Testis (tissue), 3 donors: ENCODE results near the gene DDX18. TPM values are rescaled to one million over a fixed set of nuclear protein-coding genes. Genes with fewer than 3 reads are reported as not detected.
"Not testable (repeated sequence)": the region's sequence is repeated elsewhere in the genome, so short reads cannot be mapped to it uniquely, and the experiment has no call there.

Experiments used
- DNase-seq: peaks from one replicate; pipeline ENCODE4 v3.0.0-alpha.2; 2019
- H3K27ac ChIP-seq, 2 donors: fragments of 200-600 bp; sonication (generic); one replicate each; pipeline ENCODE4 v1.5.1; 2019
- H3K27me3 ChIP-seq: fragments of 200-600 bp; sonication (generic); one replicate; pipeline ENCODE4 v1.5.1; 2019
- H3K36me3 ChIP-seq: fragments of 200-600 bp; sonication (generic); one replicate; pipeline ENCODE4 v1.5.1; 2017; ENCODE audit warnings: low read depth; ENCODE audit errors: missing control alignments
- H3K4me1 ChIP-seq: fragments of 200-600 bp; sonication (generic); one replicate; pipeline ENCODE4 v1.5.1; 2019
- H3K4me3 ChIP-seq, 2 donors: fragments of 200-600 bp; sonication (generic); one replicate each; pipeline ENCODE4 v1.5.1; 2017 to 2019
- H3K9me3 ChIP-seq: fragments of 200-600 bp; sonication (generic); one replicate; pipeline ENCODE4 v1.5.1; 2017
- CTCF ChIP-seq, 3 experiments: fragments of 450-650 bp in 2 of 3; fragments of 200-600 bp in 1 of 3; sonication (generic) in 1 of 3; IDR thresholded peaks; one replicate each; pipeline ENCODE4 v1.5.1; 2016 to 2019; ENCODE audit warnings: antibody characterized with exemption in 3 of 3, mild to moderate bottlenecking in 2 of 3, moderate library complexity in 1 of 3
- POLR2A ChIP-seq: fragments of 450-650 bp; IDR thresholded peaks from one replicate; pipeline ENCODE4 v1.6.1; 2017; ENCODE audit warnings: antibody characterized with exemption, mild to moderate bottlenecking, moderate library complexity
- WGBS, 2 donors: methylation state at CpG; one replicate each; pipeline ENCODE4 v1.1.5; 2018; 5-methylcytosine and 5-hydroxymethylcytosine counted together
- intact Hi-C: fragments of 100-400 bp; cut with DNase I; formaldehyde crosslinking; loops from one replicate; pipeline ENCODE4 v1.15.1; 2023; ENCODE audit warnings: low total_unique reads
- polyA plus RNA-seq: library from polyadenylated mRNA; stranded (reverse); fragments of 350-450 nt; fragmentation: Illumina TruSeq; extraction: RNeasy Lipid Tissue Mini Kit (QIAGEN cat#74804); gene quantifications from one replicate; pipeline ENCODE4 v1.2.3, GENCODE V29; 2014; ENCODE audit warnings: low read depth, low replicate concordance; ENCODE audit not compliant: insufficient read depth
- total RNA-seq, 2 donors: library from RNA; depleted of rRNA; stranded (reverse); fragments of >200 nt; gene quantifications; one replicate each; pipeline ENCODE4 v1.2.3, GENCODE V29; 2016

The DDX18 gene
- total and polyA plus RNA-seq, 3 donors from 2014 or later, result 31.1 to 62.4 (median 50.3) TPM

- 81 to 84% methylated on average over 2 of the region's 2 CpGs for WGBS, 2 donors
- DNase-seq, result no peak
- no peak overlapping the region for H3K4me3 ChIP-seq
- intact Hi-C loops, result no loop called here
- H3K9me3 ChIP-seq, result no peaks in the 10 kb centered on the region
- H3K27me3 ChIP-seq, result no peaks in the 10 kb centered on the region
- H3K4me1 ChIP-seq, result no peaks in the 10 kb centered on the region
- TF ChIP-seq CTCF (IDR thresholded peaks at IDR 0.05) (no peak), POLR2A (no peak)
- H3K36me3 ChIP-seq, result no peaks in the 10 kb centered on the region
- no peak overlapping the region for H3K27ac ChIP-seq
Measured at GRCh38 chr2:117794668-117795067, 19.8 kb upstream of the DDX18 start.

- Histone ChIP-seq H3K36me3 (no peaks in the 10 kb centered on the region), H3K4me3 (no peak overlapping the region), H3K9me3 (no peaks in the 10 kb centered on the region), H3K27me3 (no peaks in the 10 kb centered on the region), H3K27ac (no peak overlapping the region), H3K4me1 (no peaks in the 10 kb centered on the region)
- no peak for DNase-seq
- intact Hi-C loops, result no loop called here
- TF ChIP-seq POLR2A, result no peak
- no peak for TF ChIP-seq CTCF (IDR thresholded peaks at IDR 0.05)
Measured at GRCh38 chr2:117801826-117802225, 12.7 kb upstream of the DDX18 start.

GRCh38 chr2:117803644-117804325 lies 10.7 kb upstream of the DDX18 start:
- H3K4me1 ChIP-seq, intact Hi-C loops, H3K4me3 ChIP-seq, H3K27ac ChIP-seq, H3K36me3 ChIP-seq, DNase-seq, H3K27me3 ChIP-seq, H3K9me3 ChIP-seq: not testable (repeated sequence)
- 41 to 43% methylated on average over 15 to 28 of the region's 35 CpGs for WGBS, 2 donors

DNA sequence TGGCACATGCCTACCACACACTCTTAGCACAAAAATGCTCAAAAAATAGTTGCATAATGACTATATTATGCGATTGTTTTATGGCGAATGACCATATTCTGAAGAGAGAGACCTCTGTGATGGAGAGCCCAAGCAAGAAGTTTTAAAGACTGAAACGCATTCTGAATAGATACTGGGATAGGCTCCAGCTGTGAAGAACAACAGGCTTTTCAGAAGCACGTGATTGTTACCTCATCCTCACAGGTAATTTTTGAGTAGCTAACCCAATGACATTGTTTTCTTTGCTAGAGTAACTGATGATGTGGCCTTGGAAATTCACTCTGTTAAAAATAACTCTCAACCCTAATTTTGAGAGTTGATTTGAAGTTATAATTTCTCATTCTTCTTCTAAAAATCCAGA lies 2.0 kb upstream of the DDX18 start:
- Histone ChIP-seq H3K36me3 (no peaks in the 10 kb centered on the region), H3K27me3 (no peaks in the 10 kb centered on the region), H3K4me1 (peaks cover 12% of the 10 kb centered on the region), H3K9me3 (no peaks in the 10 kb centered on the region), H3K4me3 (no peak overlapping the region), H3K27ac (no peak overlapping the region)
- 62 to 68% methylated on average over 4 of the region's 4 CpGs for WGBS, 2 donors
- intact Hi-C loops, result no loop called here
- no peak for DNase-seq
- no peak for TF ChIP-seq POLR2A
- no peak for TF ChIP-seq CTCF (IDR thresholded peaks at IDR 0.05)

GRCh38 chr2:117815946-117816345 lies 1.5 kb downstream of the DDX18 start:
- no peaks in the 10 kb centered on the region for H3K9me3 ChIP-seq
- no peaks in the 10 kb centered on the region for H3K27me3 ChIP-seq
- no peak overlapping the region for H3K27ac ChIP-seq
- intact Hi-C loops, result no loop called here
- DNase-seq, result no peak
- TF ChIP-seq POLR2A (no peak), CTCF (IDR thresholded peaks at IDR 0.05) (no peak)
- 62 to 84% methylated on average over 3 of the region's 3 CpGs for WGBS, 2 donors
- H3K36me3 ChIP-seq, result no peaks in the 10 kb centered on the region
- peaks cover 15% of the 10 kb centered on the region for H3K4me1 ChIP-seq
- H3K4me3 ChIP-seq, result no peak overlapping the region
